ENCODE data around the gene CYGB. TPM values are rescaled to one million over a fixed set of nuclear protein-coding genes. Genes with fewer than 3 reads are reported as not detected.
"Not testable (repeated sequence)": the region's sequence is repeated elsewhere in the genome, so short reads cannot be mapped to it uniquely, and the experiment has no call there.

The CYGB gene
- total RNA-seq, 4 donors from 2014 or later = 1.3 to 12.8 (median 6.9) TPM

- Histone ChIP-seq H3K36me3 (no peaks in the 10 kb centered on the region), H3K4me1 (peaks cover 44 to 61% (median 45%) of the 10 kb centered on the region in 3 donors), H3K4me3 (no peak overlapping the region), H3K27ac (peak overlapping the region in 3 of 4 donors; percentile 55 to 66 (median 63)), H3K9me3 (no peaks in the 10 kb centered on the region), H3K27me3 (peaks cover 0 to 16% (median 0%) of the 10 kb centered on the region in 4 donors)
- no peak for TF ChIP-seq CTCF (IDR thresholded peaks at IDR 0.05)
- TF ChIP-seq POLR2A (IDR thresholded peaks at IDR 0.05) = no peak
- intact Hi-C loops (cut with DNase I) = loop anchor here (5.0 to 10.0 kb wide), 2 partner anchors 97 to 160 kb away; no protein-coding TSS in a partner anchor
- DNase-seq = no peak
- WGBS, 2 donors = 39 to 44% methylated on average over 9 to 16 of the region's 25 CpGs
Observed at GRCh38 chr17:76524598-76525512, 12.7 kb downstream of the CYGB start.

- TF ChIP-seq POLR2A (IDR thresholded peaks at IDR 0.05) (no peak), CTCF (IDR thresholded peaks at IDR 0.05) (peak; percentile 99 to 100 (median 100))
- no peak overlapping the region for H3K4me3 ChIP-seq
- DNase-seq = no peak
- no peak overlapping the region for H3K27ac ChIP-seq
- H3K36me3 ChIP-seq = no peaks in the 10 kb centered on the region
- intact Hi-C loops (cut with DNase I) = loop anchor here (5.0 to 10.0 kb wide), 2 partner anchors 99 to 161 kb away; no protein-coding TSS in a partner anchor
- 65 to 78% methylated on average over 7 to 11 of the region's 35 CpGs for WGBS, 2 donors
- H3K9me3 ChIP-seq = no peaks in the 10 kb centered on the region
- H3K27me3 ChIP-seq = peaks cover 0 to 16% (median 0%) of the 10 kb centered on the region in 4 donors
- H3K4me1 ChIP-seq = peaks cover 29 to 46% (median 31%) of the 10 kb centered on the region in 3 donors
Observed at GRCh38 chr17:76523084-76524037, 14.1 kb downstream of the CYGB start.

GRCh38 chr17:76521683-76522082, 15.8 kb downstream of the CYGB start:
- WGBS, 2 donors = 80 to 82% methylated on average over 4 to 10 of the region's 10 CpGs
- H3K27me3 ChIP-seq = peaks cover 0 to 16% (median 0%) of the 10 kb centered on the region in 4 donors
- DNase-seq, H3K9me3 ChIP-seq, H3K27ac ChIP-seq, H3K36me3 ChIP-seq, H3K4me3 ChIP-seq: not testable (repeated sequence)
- H3K4me1 ChIP-seq = peaks cover 16 to 35% (median 18%) of the 10 kb centered on the region in 3 donors
- intact Hi-C loops (cut with DNase I) = loop anchor here (5.0 to 10.0 kb wide), 2 partner anchors 101 to 163 kb away; no protein-coding TSS in a partner anchor

GRCh38 chr17:76521262-76521661, 16.2 kb downstream of the CYGB start:
- WGBS, 2 donors = 77 to 84% methylated on average over 6 to 7 of the region's 7 CpGs
- H3K27me3 ChIP-seq = peaks cover 0 to 16% (median 0%) of the 10 kb centered on the region in 4 donors
- TF ChIP-seq POLR2A (IDR thresholded peaks at IDR 0.05) (no peak), CTCF (IDR thresholded peaks at IDR 0.05) (no peak)
- no peak overlapping the region for H3K4me3 ChIP-seq
- H3K27ac ChIP-seq = no peak overlapping the region
- no peaks in the 10 kb centered on the region for H3K36me3 ChIP-seq
- intact Hi-C loops (cut with DNase I) = loop anchor here (5.0 to 10.0 kb wide), 2 partner anchors 101 to 164 kb away; no protein-coding TSS in a partner anchor
- DNase-seq = no peak
- H3K4me1 ChIP-seq = peaks cover 16 to 34% (median 18%) of the 10 kb centered on the region in 3 donors
- H3K9me3 ChIP-seq = no peaks in the 10 kb centered on the region

All from esophagus squamous epithelium (tissue), 5 donors.